PC-3 (cell line): Measurements from ENCODE around the gene GHITM. TPM values are rescaled to one million over a fixed set of nuclear protein-coding genes. Genes with fewer than 3 reads are reported as not detected.

Experiments used
- ATAC-seq: fragments of 200-7000 bp; cut with Tn5 transposase; 2 replicates; pipeline ENCODE4 v1.9.1; 2020; ENCODE audit warnings: mild to moderate bottlenecking, moderate library complexity
- BruUV-seq: library from RNA; stranded (reverse); fragments of 400-500 nt; replicated peaks from 2 replicates; lab custom pipeline; 2021; lab: Mats Ljungman, UMichigan
- CTCF ChIA-PET: fragments of 300-600 bp; sonication (Branson Sonifier 250); formaldehyde crosslinking; loops from one replicate; lab custom pipeline; 2022; ENCODE audit warnings: antibody characterized with exemption; lab: Charles Lee
- POLR2A ChIA-PET: fragments of 300-600 bp; sonication (Branson Sonifier 250); formaldehyde crosslinking; loops from one replicate; lab custom pipeline; 2022; ENCODE audit warnings: antibody characterized with exemption; ENCODE audit not compliant: unreplicated experiment; lab: Charles Lee
- DNase-seq: peaks from one replicate; pipeline ENCODE4 v3.0.0-alpha.2; 2015
- H2AFZ ChIP-seq: fragments of 300-600 bp; sonication (generic); 2 replicates; pipeline ENCODE4 v1.6.0; 2016; ENCODE audit warnings: antibody characterized with exemption, low read length
- H3F3A ChIP-seq: fragments of 300-600 bp; sonication (generic); one replicate; pipeline ENCODE4 v1.6.0; 2017; ENCODE audit warnings: antibody characterized with exemption, low read length, control low read depth, mild to moderate bottlenecking; ENCODE audit not compliant: unreplicated experiment
- H3K27ac ChIP-seq: fragments of 300-600 bp; sonication (generic); 2 replicates; pipeline ENCODE4 v1.5.1; 2016; ENCODE audit warnings: mild to moderate bottlenecking, low read length
- H3K27me3 ChIP-seq: fragments of 300-600 bp; sonication (generic); 2 replicates; pipeline ENCODE4 v1.6.1; 2016; ENCODE audit warnings: low read length, mixed read lengths
- H3K36me3 ChIP-seq: fragments of 300-600 bp; sonication (generic); 2 replicates; pipeline ENCODE4 v1.6.1; 2016; ENCODE audit warnings: low read depth, mixed run types, low read length, mixed read lengths
- H3K4me1 ChIP-seq: fragments of 300-600 bp; sonication (generic); 2 replicates; pipeline ENCODE4 v1.5.1; 2016; ENCODE audit warnings: low read length; ENCODE audit not compliant: insufficient read depth
- H3K4me2 ChIP-seq: fragments of 300-600 bp; sonication (generic); 2 replicates; pipeline ENCODE4 v1.6.0; 2016; ENCODE audit warnings: low read length
- H3K4me3 ChIP-seq: fragments of 300-600 bp; sonication (generic); 2 replicates; pipeline ENCODE4 v1.5.1; 2016; ENCODE audit warnings: mild to moderate bottlenecking, low read length, mixed read lengths
- H3K79me2 ChIP-seq: fragments of 300-600 bp; sonication (generic); 2 replicates; pipeline ENCODE4 v1.6.1; 2017; ENCODE audit warnings: low read length, mixed read lengths
- H3K9ac ChIP-seq: fragments of 300-600 bp; sonication (generic); 2 replicates; pipeline ENCODE4 v1.6.0; 2016; ENCODE audit warnings: mild to moderate bottlenecking, low read length
- H3K9me2 ChIP-seq: fragments of 300-600 bp; sonication (generic); replicated peaks from 2 replicates; pipeline ENCODE4 v1.6.1; 2016; ENCODE audit warnings: mixed run types, low read length, mixed read lengths
- H3K9me3 ChIP-seq: fragments of 300-600 bp; sonication (generic); 2 replicates; pipeline ENCODE4 v1.6.1; 2016; ENCODE audit warnings: low read length, mixed read lengths
- H4K20me1 ChIP-seq: fragments of 300-600 bp; sonication (generic); 2 replicates; pipeline ENCODE4 v1.6.1; 2016; ENCODE audit warnings: low read length, mixed read lengths
- CTCF ChIP-seq: fragments of 300-600 bp; sonication (generic); conservative IDR thresholded peaks from 2 replicates; pipeline ENCODE4 v1.5.1; 2017; ENCODE audit warnings: antibody characterized with exemption, low read depth, mild to moderate bottlenecking, low read length
- EZH2 ChIP-seq: fragments of 300-600 bp; sonication (generic); IDR thresholded peaks from one replicate; pipeline ENCODE4 v1.6.1; 2017; ENCODE audit warnings: antibody characterized with exemption, mild to moderate bottlenecking, low read length; ENCODE audit not compliant: unreplicated experiment
- EZH2phosphoT487 ChIP-seq: fragments of 300-600 bp; sonication (generic); IDR thresholded peaks from 2 replicates; pipeline ENCODE4 v1.6.1; 2018; ENCODE audit warnings: mild to moderate bottlenecking, antibody characterized with exemption, low read length, borderline replicate concordance
- intact Hi-C: fragments of 100-400 bp; cut with micrococcal nuclease; formaldehyde crosslinking; loops from 2 replicates; pipeline ENCODE4 v1.9.0; 2023
- total RNA-seq: library from RNA; depleted of rRNA; stranded (reverse); fragments of >200 nt; gene quantifications from 2 replicates; pipeline ENCODE4 v1.2.3, GENCODE V29; 2014

The GHITM gene
- total RNA-seq, 1 experiment from 2014 or later, result 211 TPM

GRCh38 chr10:84159076-84159685 lies 19.9 kb downstream of the GHITM start:
- Histone ChIP-seq H3K27ac (no peak overlapping the region), H4K20me1 (no peaks in the 10 kb centered on the region), H3K36me3 (peaks cover 5% of the 10 kb centered on the region; the same call in 1 of the 2 replicates), H2AFZ (no peak overlapping the region), H3K4me3 (no peak overlapping the region), H3K79me2 (no peaks in the 10 kb centered on the region), H3K4me1 (no peaks in the 10 kb centered on the region), H3K9ac (no peak overlapping the region), H3K27me3 (no peaks in the 10 kb centered on the region), H3K4me2 (no peak overlapping the region), H3K9me3 (no peaks in the 10 kb centered on the region), H3F3A (no peaks in the 10 kb centered on the region), H3K9me2 (no peaks in the 10 kb centered on the region)
- ATAC-seq (no peak), DNase-seq (no peak)
- intact Hi-C loops, result no loop called here
- ChIA-PET POLR2A (no interaction called here), CTCF (no interaction called here)
- TF ChIP-seq EZH2phosphoT487 (no peak), EZH2 (no peak), CTCF (no peak)
- no TSS peak for BruUV-seq

GRCh38 chr10:84160663-84161362 lies 21.5 kb downstream of the GHITM start:
- TF ChIP-seq CTCF, result no peak; the same call in 1 of the 2 replicates
- no peak for TF ChIP-seq EZH2
- no peak for TF ChIP-seq EZH2phosphoT487
- H3K9me3 ChIP-seq, result no peaks in the 10 kb centered on the region
- ATAC-seq, result no peak
- H3K27ac ChIP-seq, result no peak overlapping the region
- ChIA-PET CTCF (interaction anchor here (0.7 kb wide), 1 partner anchor 263 kb away, joined by 4 read pairs; no protein-coding TSS in a partner anchor), POLR2A (no interaction called here)
- H3K9ac ChIP-seq, result no peak overlapping the region
- no peaks in the 10 kb centered on the region for H3K79me2 ChIP-seq
- no peaks in the 10 kb centered on the region for H3K36me3 ChIP-seq
- H3K4me2 ChIP-seq, result no peak overlapping the region
- no peaks in the 10 kb centered on the region for H3K9me2 ChIP-seq
- H3K4me3 ChIP-seq, result no peak overlapping the region
- DNase-seq, result no peak
- no peaks in the 10 kb centered on the region for H3K27me3 ChIP-seq
- intact Hi-C loops, result no loop called here
- H3F3A ChIP-seq, result no peaks in the 10 kb centered on the region
- BruUV-seq, result no TSS peak
- H2AFZ ChIP-seq, result no peak overlapping the region
- no peaks in the 10 kb centered on the region for H3K4me1 ChIP-seq
- no peaks in the 10 kb centered on the region for H4K20me1 ChIP-seq

- Histone ChIP-seq H3K9ac (no peak overlapping the region), H3K9me2 (no peaks in the 10 kb centered on the region), H3K27ac (no peak overlapping the region), H3K4me1 (no peaks in the 10 kb centered on the region), H3K36me3 (no peaks in the 10 kb centered on the region), H3K4me3 (no peak overlapping the region), H3K4me2 (no peak overlapping the region), H3K79me2 (no peaks in the 10 kb centered on the region), H4K20me1 (no peaks in the 10 kb centered on the region), H3K9me3 (no peaks in the 10 kb centered on the region), H3K27me3 (no peaks in the 10 kb centered on the region), H3F3A (no peaks in the 10 kb centered on the region), H2AFZ (no peak overlapping the region)
- TF ChIP-seq EZH2 (no peak), EZH2phosphoT487 (no peak), CTCF (no peak)
- no peak for ATAC-seq
- ChIA-PET POLR2A (no interaction called here), CTCF (interaction anchor here (0.6 kb wide), 1 partner anchor 41 kb away, joined by 4 read pairs; no protein-coding TSS in a partner anchor)
- DNase-seq, result no peak
- intact Hi-C loops, result no loop called here
- no TSS peak for BruUV-seq
Measured at GRCh38 chr10:84163996-84164395, 24.7 kb downstream of the GHITM start.
